Erythroblast (primary cell): ENCODE measurements around the gene KAZN.

Experiments used
- GATA1 ChIP-seq: IDR thresholded peaks from 2 replicates; pipeline ENCODE4 v1.6.1; 2011; ENCODE audit warnings: low read depth, mild to moderate bottlenecking, control low read depth, low read length, moderate library complexity
- POLR2A ChIP-seq: IDR thresholded peaks from 2 replicates; pipeline ENCODE4 v1.6.1; 2011; ENCODE audit warnings: mild to moderate bottlenecking, low read length

- no peak for TF ChIP-seq POLR2A
- TF ChIP-seq GATA1: no peak
These were observed 91.6 kb downstream of the KAZN start for GRCh38 chr1:14689996-14690615.
